ENCODE data around the gene NDUFC1.

Gene NDUFC1

GRCh38 chr4:139299536-139299935, 2.7 kb downstream of the NDUFC1 start:
- H2BK15ac ChIP-seq (ENCODE audit: low read depth, poor library complexity, severe bottlenecking), result no peak overlapping the region
- no peak overlapping the region for H3K23ac ChIP-seq (ENCODE audit: low read length in 2 of 2)
- H3K4me1 ChIP-seq (ENCODE audit: control insufficient read depth, insufficient read depth, low read depth, low read length), result peaks cover 3% of the 10 kb centered on the region
- no peak overlapping the region for H3K4ac ChIP-seq (ENCODE audit: low read depth in 1 of 2, low read length in 2 of 2)
- H2AFZ ChIP-seq (ENCODE audit: low read depth, low read length), result no peak overlapping the region
- H3K27ac ChIP-seq (ENCODE audit: low read length, poor library complexity, severe bottlenecking), result no peak overlapping the region
- H3K27me3 ChIP-seq (ENCODE audit: control insufficient read depth in 1 of 2, insufficient read depth in 1 of 2, low read length in 2 of 2), result no peaks in the 10 kb centered on the region
- no peaks in the 10 kb centered on the region for H3K9me3 ChIP-seq (ENCODE audit: control insufficient read depth, low read length)
- 43% methylated on average over 1 of the region's 1 CpG for WGBS
- H3K18ac ChIP-seq (ENCODE audit: low read depth in 1 of 2, low read length in 2 of 2), result no peak overlapping the region
- H4K91ac ChIP-seq (ENCODE audit: low read length), result no peak overlapping the region
- no peak for DNase-seq
- no peak overlapping the region for H2BK12ac ChIP-seq (ENCODE audit: low read length in 2 of 2)
- H2BK120ac ChIP-seq (ENCODE audit: low read depth, low read length), result no peak overlapping the region
- H3K9ac ChIP-seq (ENCODE audit: low read length), result peak overlapping the region; percentile 94
- no peak overlapping the region for H4K8ac ChIP-seq (ENCODE audit: low read length)
- no peak overlapping the region for H3K4me2 ChIP-seq (ENCODE audit: low read length, poor library complexity, severe bottlenecking)
- H3K14ac ChIP-seq (ENCODE audit: low read length in 2 of 2), result no peak overlapping the region
- no peak overlapping the region for H2BK5ac ChIP-seq (ENCODE audit: low read depth, low read length, poor library complexity, severe bottlenecking)
- H2AK5ac ChIP-seq (ENCODE audit: low read length, severe bottlenecking), result no peak overlapping the region
- peaks cover 0 to under 1% of the 10 kb centered on the region in 2 experiments for H3K36me3 ChIP-seq (ENCODE audit: control insufficient read depth in 1 of 2, insufficient read depth in 2 of 2, low read depth in 1 of 2, low read length in 2 of 2)
- H3K79me1 ChIP-seq (replicated peaks; ENCODE audit: low read length, poor library complexity, severe bottlenecking), result peaks cover 5% of the 10 kb centered on the region
- peak overlapping the region in 1 of 2 experiments; percentile 90 for H3K4me3 ChIP-seq (ENCODE audit: insufficient read depth in 1 of 2, low read depth in 1 of 2, low read length in 2 of 2)

- DNase-seq, result peak; percentile 57
- Histone ChIP-seq H3K4me3 (ENCODE audit: insufficient read depth in 1 of 2, low read depth in 1 of 2, low read length in 2 of 2) (no peak overlapping the region), H4K91ac (ENCODE audit: low read length) (no peak overlapping the region), H2BK5ac (ENCODE audit: low read depth, low read length, poor library complexity, severe bottlenecking) (no peak overlapping the region), H3K36me3 (ENCODE audit: control insufficient read depth in 1 of 2, insufficient read depth in 2 of 2, low read depth in 1 of 2, low read length in 2 of 2) (peaks cover 0 to 18% of the 10 kb centered on the region in 2 experiments), H2BK12ac (ENCODE audit: low read length in 2 of 2) (no peak overlapping the region), H3K79me1 (replicated peaks; ENCODE audit: low read length, poor library complexity, severe bottlenecking) (peaks cover 5% of the 10 kb centered on the region), H3K27ac (ENCODE audit: low read length, poor library complexity, severe bottlenecking) (no peak overlapping the region), H3K27me3 (ENCODE audit: control insufficient read depth in 1 of 2, insufficient read depth in 1 of 2, low read length in 2 of 2) (no peaks in the 10 kb centered on the region), H2BK120ac (ENCODE audit: low read depth, low read length) (no peak overlapping the region), H3K9me3 (ENCODE audit: control insufficient read depth, low read length) (no peaks in the 10 kb centered on the region), H3K4me2 (ENCODE audit: low read length, poor library complexity, severe bottlenecking) (no peak overlapping the region), H2BK15ac (ENCODE audit: low read depth, poor library complexity, severe bottlenecking) (no peak overlapping the region), H2AK5ac (ENCODE audit: low read length, severe bottlenecking) (no peak overlapping the region), H2AFZ (ENCODE audit: low read depth, low read length) (no peak overlapping the region), H3K14ac (ENCODE audit: low read length in 2 of 2) (no peak overlapping the region), H3K23ac (ENCODE audit: low read length in 2 of 2) (no peak overlapping the region), H3K18ac (ENCODE audit: low read depth in 1 of 2, low read length in 2 of 2) (no peak overlapping the region), H3K4ac (ENCODE audit: low read depth in 1 of 2, low read length in 2 of 2) (no peak overlapping the region), H3K9ac (ENCODE audit: low read length) (no peak overlapping the region), H3K4me1 (ENCODE audit: control insufficient read depth, insufficient read depth, low read depth, low read length) (no peaks in the 10 kb centered on the region), H4K8ac (ENCODE audit: low read length) (no peak overlapping the region)
- 69% methylated on average over 2 of the region's 2 CpGs for WGBS
Observed at GRCh38 chr4:139297001-139297410, 5.3 kb downstream of the NDUFC1 start.

GRCh38 chr4:139295942-139296299, 6.4 kb downstream of the NDUFC1 start:
- no peak overlapping the region for H2BK15ac ChIP-seq (ENCODE audit: low read depth, poor library complexity, severe bottlenecking)
- H3K18ac ChIP-seq (ENCODE audit: low read depth in 1 of 2, low read length in 2 of 2), result no peak overlapping the region
- peak overlapping the region; percentile 39 for H3K4me2 ChIP-seq (ENCODE audit: low read length, poor library complexity, severe bottlenecking)
- peaks cover 5% of the 10 kb centered on the region for H3K79me1 ChIP-seq (replicated peaks; ENCODE audit: low read length, poor library complexity, severe bottlenecking)
- H4K8ac ChIP-seq (ENCODE audit: low read length), result no peak overlapping the region
- H3K27me3 ChIP-seq (ENCODE audit: control insufficient read depth in 1 of 2, insufficient read depth in 1 of 2, low read length in 2 of 2), result no peaks in the 10 kb centered on the region
- no peak overlapping the region for H2BK12ac ChIP-seq (ENCODE audit: low read length in 2 of 2)
- H3K36me3 ChIP-seq (ENCODE audit: control insufficient read depth in 1 of 2, insufficient read depth in 2 of 2, low read depth in 1 of 2, low read length in 2 of 2), result peaks cover 3 to 24% of the 10 kb centered on the region in 2 experiments
- no peak overlapping the region for H3K23ac ChIP-seq (ENCODE audit: low read length in 2 of 2)
- H2BK5ac ChIP-seq (ENCODE audit: low read depth, low read length, poor library complexity, severe bottlenecking), result no peak overlapping the region
- H3K27ac ChIP-seq (ENCODE audit: low read length, poor library complexity, severe bottlenecking), result no peak overlapping the region
- peak overlapping the region; percentile 98 for H3K9ac ChIP-seq (ENCODE audit: low read length)
- H2BK120ac ChIP-seq (ENCODE audit: low read depth, low read length), result no peak overlapping the region
- H3K4me1 ChIP-seq (ENCODE audit: control insufficient read depth, insufficient read depth, low read depth, low read length), result no peaks in the 10 kb centered on the region
- WGBS, result 82% methylated on average over 3 of the region's 6 CpGs
- no peak for DNase-seq
- H3K4me3 ChIP-seq (ENCODE audit: insufficient read depth in 1 of 2, low read depth in 1 of 2, low read length in 2 of 2), result peak overlapping the region in 1 of 2 experiments; percentile 96
- no peak overlapping the region for H3K14ac ChIP-seq (ENCODE audit: low read length in 2 of 2)
- H4K91ac ChIP-seq (ENCODE audit: low read length), result no peak overlapping the region
- no peak overlapping the region for H2AK5ac ChIP-seq (ENCODE audit: low read length, severe bottlenecking)
- no peaks in the 10 kb centered on the region for H3K9me3 ChIP-seq (ENCODE audit: control insufficient read depth, low read length)
- no peak overlapping the region for H3K4ac ChIP-seq (ENCODE audit: low read depth in 1 of 2, low read length in 2 of 2)
- H2AFZ ChIP-seq (ENCODE audit: low read depth, low read length), result no peak overlapping the region

- peak overlapping the region; percentile 77 to 96 for H3K4me3 ChIP-seq (ENCODE audit: insufficient read depth in 1 of 2, low read depth in 1 of 2, low read length in 2 of 2)
- peaks cover 5% of the 10 kb centered on the region for H3K79me1 ChIP-seq (replicated peaks; ENCODE audit: low read length, poor library complexity, severe bottlenecking)
- H3K23ac ChIP-seq (ENCODE audit: low read length in 2 of 2), result no peak overlapping the region
- peak overlapping the region; percentile 89 to 96 for H3K4ac ChIP-seq (ENCODE audit: low read depth in 1 of 2, low read length in 2 of 2)
- H3K9me3 ChIP-seq (ENCODE audit: control insufficient read depth, low read length), result no peaks in the 10 kb centered on the region
- H4K91ac ChIP-seq (ENCODE audit: low read length), result peak overlapping the region; percentile 98
- peak overlapping the region; percentile 87 for H2AFZ ChIP-seq (ENCODE audit: low read depth, low read length)
- H3K36me3 ChIP-seq (ENCODE audit: control insufficient read depth in 1 of 2, insufficient read depth in 2 of 2, low read depth in 1 of 2, low read length in 2 of 2), result peaks cover 3 to 27% of the 10 kb centered on the region in 2 experiments
- H3K4me2 ChIP-seq (ENCODE audit: low read length, poor library complexity, severe bottlenecking), result peak overlapping the region; percentile 80
- peak overlapping the region; percentile 15 to 69 for H2BK12ac ChIP-seq (ENCODE audit: low read length in 2 of 2)
- peak overlapping the region; percentile 29 for H2BK120ac ChIP-seq (ENCODE audit: low read depth, low read length)
- no peaks in the 10 kb centered on the region for H3K4me1 ChIP-seq (ENCODE audit: control insufficient read depth, insufficient read depth, low read depth, low read length)
- WGBS, result 6% methylated on average over 49 of the region's 51 CpGs
- no peaks in the 10 kb centered on the region for H3K27me3 ChIP-seq (ENCODE audit: control insufficient read depth in 1 of 2, insufficient read depth in 1 of 2, low read length in 2 of 2)
- peak overlapping the region; percentile 53 for H2BK5ac ChIP-seq (ENCODE audit: low read depth, low read length, poor library complexity, severe bottlenecking)
- H4K8ac ChIP-seq (ENCODE audit: low read length), result peak overlapping the region; percentile 100
- H2AK5ac ChIP-seq (ENCODE audit: low read length, severe bottlenecking), result no peak overlapping the region
- H3K9ac ChIP-seq (ENCODE audit: low read length), result peak overlapping the region; percentile 98
- peak; percentile 90 for DNase-seq
- peak overlapping the region; percentile 99 for H2BK15ac ChIP-seq (ENCODE audit: low read depth, poor library complexity, severe bottlenecking)
- H3K18ac ChIP-seq (ENCODE audit: low read depth in 1 of 2, low read length in 2 of 2), result peak overlapping the region; percentile 97
- peak overlapping the region in 1 of 2 experiments; percentile 96 for H3K14ac ChIP-seq (ENCODE audit: low read length in 2 of 2)
- H3K27ac ChIP-seq (ENCODE audit: low read length, poor library complexity, severe bottlenecking), result peak overlapping the region; percentile 43
Observed at GRCh38 chr4:139295206-139295941, 6.9 kb downstream of the NDUFC1 start.
